Thyroid gland (tissue), 4 donors: ENCODE data around the gene SLC25A42. TPM values are rescaled to one million over a fixed set of nuclear protein-coding genes. Genes with fewer than 3 reads are reported as not detected.

Experiments
- DNase-seq, 2 donors: peaks; one replicate each; pipeline ENCODE4 v3.0.0-alpha.2; 2019
- H3K27ac ChIP-seq, 3 donors: fragments of 200-600 bp; sonication (generic); 1 replicate in 2 of 3; 2 replicates in 1 of 3; pipeline ENCODE4 v1.5.1; 2016 to 2019; ENCODE audit warnings: mild to moderate bottlenecking in 1 of 3, moderate library complexity in 1 of 3
- H3K27me3 ChIP-seq: fragments of 200-600 bp; sonication (generic); one replicate; pipeline ENCODE4 v1.5.1; 2019
- H3K36me3 ChIP-seq, 2 donors: fragments of 200-600 bp; sonication (generic); one replicate each; pipeline ENCODE4 v1.5.1; 2016 to 2019
- H3K4me1 ChIP-seq, 2 donors: fragments of 200-600 bp; sonication (generic); one replicate each; pipeline ENCODE4 v1.5.1; 2017 to 2019
- H3K4me3 ChIP-seq, 3 donors: fragments of 200-600 bp; sonication (generic); replicated peaks in 1 of 3; 1 replicate in 2 of 3; 2 replicates in 1 of 3; pipeline ENCODE4 v1.5.1; 2016; ENCODE audit warnings: mild to moderate bottlenecking in 1 of 3
- H3K9me3 ChIP-seq: fragments of 200-600 bp; sonication (generic); one replicate; pipeline ENCODE4 v1.5.1; 2017
- CTCF ChIP-seq, 6 experiments: fragments of 200-600 bp in 3 of 6; fragments of 450-650 bp in 3 of 6; sonication (generic) in 3 of 6; IDR thresholded peaks; one replicate each; pipeline ENCODE4 v1.5.1; 2016 to 2019; ENCODE audit warnings: antibody characterized with exemption in 6 of 6, mild to moderate bottlenecking in 2 of 6, inconsistent platforms in 1 of 6, moderate library complexity in 1 of 6
- POLR2A ChIP-seq, 2 donors: fragments of 450-650 bp; IDR thresholded peaks; one replicate each; pipeline ENCODE4 v1.6.1; 2017; ENCODE audit warnings: antibody characterized with exemption in 2 of 2, mild to moderate bottlenecking in 2 of 2, moderate library complexity in 1 of 2
- WGBS, 2 donors: methylation state at CpG; one replicate each; pipeline ENCODE4 v1.1.5; 2017; 5-methylcytosine and 5-hydroxymethylcytosine counted together
- intact Hi-C: fragments of 100-400 bp; cut with DNase I; formaldehyde crosslinking; loops from one replicate; pipeline ENCODE4 v1.15.1; 2023
- total RNA-seq, 4 donors: library from RNA; depleted of rRNA; stranded (reverse); fragments of >200 nt; gene quantifications; one replicate each; pipeline ENCODE4 v1.2.3, GENCODE V29; 2016

SLC25A42 gene
- total RNA-seq, 4 donors from 2014 or later, result 28.0 to 43.9 (median 33.9) TPM

DNA sequence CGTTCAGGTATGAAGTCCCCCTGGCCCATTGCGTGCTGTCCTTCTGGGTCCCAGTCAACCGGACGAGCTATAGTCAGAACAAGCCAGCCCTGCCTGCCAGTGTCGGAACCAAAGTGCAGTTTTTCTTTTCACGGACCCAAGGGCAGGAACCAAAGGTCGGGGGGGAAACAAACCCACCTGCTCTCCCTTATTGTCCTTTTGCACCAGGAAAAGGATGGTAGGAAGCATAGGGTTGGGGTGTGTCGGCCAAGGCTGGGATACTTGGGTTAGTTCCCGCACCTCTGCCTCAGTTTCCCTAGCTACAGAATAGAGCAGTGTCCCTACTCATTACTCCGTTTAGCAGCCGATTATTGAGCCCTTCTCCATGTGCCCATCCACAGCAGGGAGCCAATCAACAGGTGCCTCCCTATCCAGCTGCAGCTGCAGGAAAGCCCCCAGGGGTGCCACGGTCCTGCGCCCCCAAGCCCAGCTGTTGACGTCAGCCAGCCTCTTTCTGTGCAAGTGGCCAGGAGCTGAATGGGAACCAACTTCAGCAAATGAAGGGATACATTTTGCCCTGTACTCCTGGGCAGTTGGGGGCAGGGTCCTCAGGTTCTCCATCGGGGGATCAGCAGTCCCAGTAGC is 9.4 kb upstream of the SLC25A42 start:
- TF ChIP-seq POLR2A (IDR thresholded peaks at IDR 0.05) (no peak), CTCF (IDR thresholded peaks at IDR 0.05) (no peak)
- H3K4me3 ChIP-seq, result no peak overlapping the region
- intact Hi-C loops, result loop anchor here (2.0 kb wide), 1 partner anchor 88 kb away; no protein-coding TSS in a partner anchor
- H3K36me3 ChIP-seq, result peaks cover 29 to 37% of the 10 kb centered on the region in 2 donors
- DNase-seq, result no peak
- WGBS, 2 donors, result 96% methylated on average over 14 to 15 of the region's 15 CpGs
- no peaks in the 10 kb centered on the region for H3K9me3 ChIP-seq
- H3K27ac ChIP-seq, result no peak overlapping the region
- H3K27me3 ChIP-seq, result no peaks in the 10 kb centered on the region
- H3K4me1 ChIP-seq, result peaks cover 7 to 11% of the 10 kb centered on the region in 2 donors

- TF ChIP-seq CTCF (IDR thresholded peaks at IDR 0.05) (no peak), POLR2A (IDR thresholded peaks at IDR 0.05) (no peak)
- Histone ChIP-seq H3K27ac (no peak overlapping the region), H3K36me3 (peaks cover 29 to 37% of the 10 kb centered on the region in 2 donors), H3K4me3 (no peak overlapping the region), H3K27me3 (no peaks in the 10 kb centered on the region), H3K9me3 (no peaks in the 10 kb centered on the region), H3K4me1 (peaks cover 12 to 16% of the 10 kb centered on the region in 2 donors)
- intact Hi-C loops, result loop anchor here (2.0 to 5.0 kb wide), 2 partner anchors 52 to 88 kb away; no protein-coding TSS in a partner anchor
- WGBS, 2 donors, result 98% methylated on average over 18 to 19 of the region's 19 CpGs
- no peak for DNase-seq
Observed at GRCh38 chr19:19054939-19055440, 8.8 kb upstream of the SLC25A42 start.

DNA sequence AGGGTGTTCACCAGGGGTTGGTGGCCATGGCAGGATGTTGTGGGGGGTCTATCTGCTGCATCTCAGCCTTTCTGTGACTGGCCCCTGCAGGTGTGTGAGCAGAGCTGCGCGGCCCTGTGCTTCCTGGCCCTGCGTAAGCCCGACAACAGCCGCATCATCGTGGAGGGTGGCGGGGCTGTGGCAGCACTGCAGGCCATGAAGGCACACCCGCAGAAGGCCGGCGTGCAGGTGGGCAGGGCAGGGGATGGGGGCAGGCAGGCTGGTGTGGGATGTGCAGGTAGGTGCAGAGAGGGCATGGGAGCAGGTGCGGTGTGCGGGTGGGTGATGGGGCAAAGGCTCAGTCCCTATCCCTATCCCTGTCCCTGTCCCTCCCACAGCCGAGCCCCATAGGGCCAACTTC is 8.1 kb upstream of the SLC25A42 start:
- H3K27me3 ChIP-seq, result no peaks in the 10 kb centered on the region
- no peak overlapping the region for H3K4me3 ChIP-seq
- intact Hi-C loops, result loop anchor here (2.0 to 5.0 kb wide), 2 partner anchors 52 to 87 kb away; no protein-coding TSS in a partner anchor
- H3K9me3 ChIP-seq, result no peaks in the 10 kb centered on the region
- H3K36me3 ChIP-seq, result peaks cover 29 to 37% of the 10 kb centered on the region in 2 donors
- no peak overlapping the region for H3K27ac ChIP-seq
- H3K4me1 ChIP-seq, result peaks cover 18 to 23% of the 10 kb centered on the region in 2 donors
- DNase-seq, result no peak
- 97 to 99% methylated on average over 6 to 9 of the region's 13 CpGs for WGBS, 2 donors
- TF ChIP-seq POLR2A (IDR thresholded peaks at IDR 0.05) (no peak), CTCF (IDR thresholded peaks at IDR 0.05) (no peak)

- TF ChIP-seq CTCF (IDR thresholded peaks at IDR 0.05), result no peak
- TF ChIP-seq POLR2A (IDR thresholded peaks at IDR 0.05), result no peak
- WGBS, 2 donors, result 77 to 82% methylated on average over 6 to 8 of the region's 9 CpGs
- no peak for DNase-seq
- H3K27me3 ChIP-seq, result no peaks in the 10 kb centered on the region
- no peak overlapping the region for H3K27ac ChIP-seq
- peaks cover 23 to 32% of the 10 kb centered on the region in 2 donors for H3K36me3 ChIP-seq
- no peaks in the 10 kb centered on the region for H3K9me3 ChIP-seq
- intact Hi-C loops, result loop anchor here (5.0 kb wide), 1 partner anchor 51 kb away; no protein-coding TSS in a partner anchor
- peaks cover 29 to 34% of the 10 kb centered on the region in 2 donors for H3K4me1 ChIP-seq
- H3K4me3 ChIP-seq, result no peak overlapping the region
Observed at GRCh38 chr19:19056636-19057275, 7.0 kb upstream of the SLC25A42 start.

DNA sequence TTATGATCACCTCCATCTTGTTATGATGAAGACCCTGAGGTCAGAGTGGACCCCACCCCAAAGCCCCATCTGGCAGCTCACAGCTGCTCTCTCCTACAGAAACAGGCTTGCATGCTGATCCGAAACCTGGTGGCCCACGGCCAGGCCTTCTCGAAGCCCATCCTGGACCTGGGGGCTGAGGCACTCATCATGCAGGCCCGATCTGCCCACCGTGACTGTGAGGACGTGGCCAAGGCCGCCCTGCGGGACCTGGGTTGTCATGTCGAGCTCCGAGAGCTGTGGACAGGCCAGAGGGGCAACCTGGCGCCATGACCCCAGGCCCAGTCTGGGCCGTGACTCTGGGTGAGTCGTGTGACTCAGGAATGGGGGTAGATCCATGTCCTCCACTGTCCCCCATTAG is 6.5 kb upstream of the SLC25A42 start:
- no peak overlapping the region for H3K27ac ChIP-seq
- H3K9me3 ChIP-seq, result no peaks in the 10 kb centered on the region
- peaks cover 18 to 27% of the 10 kb centered on the region in 2 donors for H3K36me3 ChIP-seq
- H3K27me3 ChIP-seq, result no peaks in the 10 kb centered on the region
- peaks cover 32 to 40% of the 10 kb centered on the region in 2 donors for H3K4me1 ChIP-seq
- TF ChIP-seq POLR2A (IDR thresholded peaks at IDR 0.05), result no peak
- no peak for TF ChIP-seq CTCF (IDR thresholded peaks at IDR 0.05)
- H3K4me3 ChIP-seq, result no peak overlapping the region
- no peak for DNase-seq
- intact Hi-C loops, result loop anchor here (5.0 kb wide), 1 partner anchor 50 kb away; no protein-coding TSS in a partner anchor
- WGBS, 2 donors, result 88 to 100% methylated on average over 3 to 11 of the region's 13 CpGs
